IMR-90 (cell line): ENCODE measurements around the gene MTAP.

Experiments
- CTCF ChIP-seq: conservative IDR thresholded peaks from 2 replicates; pipeline ENCODE4 v1.5.1; 2012; ENCODE audit warnings: mild to moderate bottlenecking, low read depth, low read length, improper control_type of control experiment
- ELK1 ChIP-seq: fragments of 150-350 bp; IDR thresholded peaks from 2 replicates; pipeline ENCODE4 v1.6.1; 2016; ENCODE audit warnings: low read depth, mild to moderate bottlenecking, low read length, moderate library complexity, borderline replicate concordance
- MXI1 ChIP-seq: IDR thresholded peaks from 2 replicates; pipeline ENCODE4 v1.6.1; 2012; ENCODE audit warnings: low read depth, mild to moderate bottlenecking, low read length, moderate library complexity, borderline replicate concordance

DNA sequence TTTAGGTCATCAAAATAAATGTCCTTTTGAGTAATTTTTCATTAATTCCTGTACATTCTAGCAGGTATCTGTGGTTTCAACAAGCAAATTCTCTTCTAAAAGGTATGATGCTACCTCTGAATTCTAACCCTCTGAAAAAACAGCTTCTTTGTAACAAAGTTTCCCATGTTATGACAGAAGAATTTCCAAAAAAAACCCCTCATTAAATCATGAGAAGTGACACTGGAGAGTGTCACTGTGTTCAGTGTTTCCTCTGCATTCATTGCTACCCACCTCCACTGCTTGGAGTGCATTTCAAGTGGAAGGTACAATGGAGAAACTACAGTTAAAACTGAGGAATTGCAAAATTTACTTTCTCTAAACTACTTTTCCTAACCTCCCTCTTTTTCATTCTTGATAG is 181.7 kb downstream of the MTAP start:
- TF ChIP-seq MXI1 (no peak), CTCF (no peak), ELK1 (no peak)
